Fibroblast of pulmonary artery (primary cell): ENCODE measurements around the gene C3orf20.

Experiments
- DNase-seq: peaks from one replicate; pipeline ENCODE4 v3.0.0-alpha.2; 2010; ENCODE audit warnings: low read depth
- H3K4me3 ChIP-seq: replicated peaks from 2 replicates; pipeline ENCODE4 v1.5.1; 2011; ENCODE audit warnings: low read depth, mild to moderate bottlenecking, control low read depth, low read length, moderate library complexity
- CTCF ChIP-seq: IDR thresholded peaks from 2 replicates; pipeline ENCODE4 v1.5.1; 2011; ENCODE audit warnings: mild to moderate bottlenecking, control low read depth, low read length, inconsistent platforms; ENCODE audit errors: missing control alignments

The C3orf20 gene

DNA sequence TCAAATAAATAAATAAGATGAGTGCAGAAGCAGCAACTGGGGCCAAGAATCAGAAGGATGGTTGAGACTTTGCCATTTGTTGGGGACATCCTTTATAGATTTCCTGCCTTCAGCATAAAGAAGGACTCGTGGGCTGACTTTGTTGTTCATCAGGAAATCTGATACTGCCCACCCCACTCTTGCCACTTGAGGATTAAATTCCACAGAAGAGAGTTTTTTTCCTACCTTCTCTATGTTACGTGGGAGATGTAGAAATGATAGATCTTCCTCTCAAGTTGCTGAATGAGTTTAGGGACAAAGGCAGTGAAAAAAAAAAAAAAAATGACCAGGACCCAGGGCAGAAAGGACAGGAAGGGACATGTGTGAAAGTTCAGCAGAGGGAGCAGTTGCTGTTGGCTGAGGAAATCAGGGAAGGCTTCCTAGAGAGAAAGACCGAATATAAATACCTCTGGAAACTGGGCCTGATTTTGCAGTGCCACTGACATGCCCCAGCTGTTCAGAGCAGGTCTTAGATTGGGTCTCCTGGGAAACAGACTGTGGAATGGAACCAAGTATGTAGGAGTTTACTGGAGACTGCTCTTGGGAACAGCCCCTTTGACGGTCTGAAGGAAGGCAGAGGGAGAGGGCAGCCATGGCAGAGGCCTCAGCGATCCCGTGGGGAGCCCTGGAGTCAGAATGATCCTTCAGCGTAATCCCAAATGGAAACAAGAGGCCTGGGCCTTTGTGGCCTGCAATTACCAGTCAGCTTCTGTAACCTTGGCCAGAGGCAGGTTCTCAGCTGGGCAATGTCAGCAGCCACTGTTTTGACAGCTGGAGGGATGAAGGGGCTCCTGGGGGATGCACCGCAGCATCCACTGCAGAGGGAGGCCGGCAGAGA is 50.9 kb downstream of the C3orf20 start:
- no peak for TF ChIP-seq CTCF
- H3K4me3 ChIP-seq = no peak overlapping the region
- peak; percentile 94 for DNase-seq

GRCh38 chr3:14726441-14726780 is 51.5 kb downstream of the C3orf20 start:
- DNase-seq = no peak
- no peak overlapping the region for H3K4me3 ChIP-seq
- TF ChIP-seq CTCF = no peak

- TF ChIP-seq CTCF = no peak
- DNase-seq = no peak
Observed at GRCh38 chr3:14728113-14728512, 53.2 kb downstream of the C3orf20 start.

GRCh38 chr3:14730703-14731382 is 55.9 kb downstream of the C3orf20 start:
- DNase-seq = no peak
- TF ChIP-seq CTCF = no peak

More at GRCh38 chr3:14728113-14728512, 53.2 kb downstream of the C3orf20 start:
- H3K4me3 ChIP-seq = no peak overlapping the region

DNA sequence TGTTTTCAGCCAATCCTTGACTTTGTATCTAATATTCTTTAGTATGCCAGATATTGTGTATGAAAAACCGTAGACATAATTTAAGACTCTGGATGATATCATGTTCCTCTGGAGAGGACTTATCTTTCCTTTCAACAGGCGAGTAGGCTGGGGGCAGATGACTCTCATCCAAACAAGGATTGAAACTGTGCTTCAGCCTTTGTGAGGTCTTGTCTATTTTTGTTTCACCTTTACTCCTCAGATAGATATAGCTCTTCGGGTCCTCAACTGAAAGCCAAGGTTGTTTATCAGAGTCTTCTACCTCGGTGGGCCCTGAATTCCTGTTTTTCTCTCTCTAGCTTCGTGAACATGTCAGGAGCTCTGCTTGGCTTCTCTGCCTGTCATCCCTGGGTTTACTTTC is 66.0 kb downstream of the C3orf20 start:
- DNase-seq = no peak
- H3K4me3 ChIP-seq = no peak overlapping the region
- no peak for TF ChIP-seq CTCF

More at GRCh38 chr3:14730703-14731382, 55.9 kb downstream of the C3orf20 start:
- no peak overlapping the region for H3K4me3 ChIP-seq

DNA sequence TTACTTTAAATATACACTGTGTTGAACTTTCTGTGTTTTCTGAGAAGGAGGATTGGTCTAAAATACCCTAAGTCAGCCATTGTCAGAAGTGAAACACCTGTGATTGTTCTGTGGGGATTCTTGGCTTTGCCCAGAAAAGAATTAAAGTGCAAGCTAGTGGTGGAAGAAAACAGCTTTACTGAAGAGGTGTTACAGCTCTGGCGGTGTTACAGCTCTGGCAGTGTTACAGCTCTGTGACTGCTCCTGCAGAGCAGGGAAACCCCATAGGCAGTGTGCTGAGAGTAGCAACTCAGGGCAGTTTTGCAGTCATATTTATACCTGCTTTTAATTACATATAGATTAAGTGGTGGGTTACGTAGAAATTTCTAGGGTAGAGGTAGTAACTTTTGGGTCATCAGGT is 66.6 kb downstream of the C3orf20 start:
- no peak for TF ChIP-seq CTCF
- no peak overlapping the region for H3K4me3 ChIP-seq
- DNase-seq = no peak
